Measurements from ENCODE around the gene ST6GALNAC1.
A peak's percentile ranks its signal among the peaks of the same experiment; 100 is the strongest.

ST6GALNAC1 gene

GRCh38 chr17:76683921-76684745, 40.6 kb upstream of the ST6GALNAC1 start:
- Histone ChIP-seq H3K79me2 (ENCODE audit: insufficient read depth, low read length) (no peaks in the 10 kb centered on the region), H3K27ac (ENCODE audit: low read depth, low read length, poor library complexity, severe bottlenecking) (no peak overlapping the region), H3K27me3 (ENCODE audit: insufficient read depth, low read length) (peaks cover 16% of the 10 kb centered on the region; the same call in 1 of the 2 replicates), H2AFZ (ENCODE audit: low read length) (no peak overlapping the region), H3K4me1 (ENCODE audit: insufficient read depth, low read length, severe bottlenecking) (no peaks in the 10 kb centered on the region), H3K9ac (ENCODE audit: low read length) (no peak overlapping the region), H3F3A (ENCODE audit: insufficient read depth, low read length) (no peaks in the 10 kb centered on the region), H3K36me3 (ENCODE audit: insufficient read depth, low read length) (no peaks in the 10 kb centered on the region), H4K20me1 (ENCODE audit: insufficient read depth, low read length) (no peaks in the 10 kb centered on the region), H3K4me2 (ENCODE audit: low read length) (no peak overlapping the region), H3K4me3 (ENCODE audit: low read depth, low read length, poor library complexity, severe bottlenecking) (no peak overlapping the region), H3K9me2 (ENCODE audit: low read depth, low read length) (no peaks in the 10 kb centered on the region), H3K9me3 (ENCODE audit: low read length) (no peaks in the 10 kb centered on the region)
- no peak for TF ChIP-seq CTCF (IDR thresholded peaks at IDR 0.05; ENCODE audit: low read length)
- TF ChIP-seq EZH2 (IDR thresholded peaks at IDR 0.05; ENCODE audit: borderline replicate concordance, low read length), result no peak

- no peaks in the 10 kb centered on the region for H3K9me2 ChIP-seq (ENCODE audit: low read depth, low read length)
- H3K79me2 ChIP-seq (ENCODE audit: insufficient read depth, low read length), result no peaks in the 10 kb centered on the region
- no peaks in the 10 kb centered on the region for H3K9me3 ChIP-seq (ENCODE audit: low read length)
- H3K9ac ChIP-seq (ENCODE audit: low read length), result no peak overlapping the region
- H3K4me3 ChIP-seq (ENCODE audit: low read depth, low read length, poor library complexity, severe bottlenecking), result no peak overlapping the region
- no peaks in the 10 kb centered on the region for H3F3A ChIP-seq (ENCODE audit: insufficient read depth, low read length)
- no peaks in the 10 kb centered on the region for H3K36me3 ChIP-seq (ENCODE audit: insufficient read depth, low read length)
- peaks cover 16% of the 10 kb centered on the region; the same call in 1 of the 2 replicates for H3K27me3 ChIP-seq (ENCODE audit: insufficient read depth, low read length)
- peaks cover 7% of the 10 kb centered on the region for H3K4me1 ChIP-seq (ENCODE audit: insufficient read depth, low read length, severe bottlenecking)
- H2AFZ ChIP-seq (ENCODE audit: low read length), result no peak overlapping the region
- H4K20me1 ChIP-seq (ENCODE audit: insufficient read depth, low read length), result no peaks in the 10 kb centered on the region
- no peak overlapping the region for H3K27ac ChIP-seq (ENCODE audit: low read depth, low read length, poor library complexity, severe bottlenecking)
- no peak overlapping the region for H3K4me2 ChIP-seq (ENCODE audit: low read length)
- TF ChIP-seq EZH2 (IDR thresholded peaks at IDR 0.05; ENCODE audit: borderline replicate concordance, low read length) (no peak), CTCF (IDR thresholded peaks at IDR 0.05; ENCODE audit: low read length) (peak; percentile 63)
These were observed 39.6 kb upstream of the ST6GALNAC1 start for GRCh38 chr17:76683011-76683755.

GRCh38 chr17:76682296-76682695, 38.7 kb upstream of the ST6GALNAC1 start:
- Histone ChIP-seq H3K9ac (ENCODE audit: low read length) (no peak overlapping the region), H2AFZ (ENCODE audit: low read length) (no peak overlapping the region), H3K27me3 (ENCODE audit: insufficient read depth, low read length) (peaks cover 16% of the 10 kb centered on the region; the same call in 1 of the 2 replicates), H3K79me2 (ENCODE audit: insufficient read depth, low read length) (no peaks in the 10 kb centered on the region), H3K27ac (ENCODE audit: low read depth, low read length, poor library complexity, severe bottlenecking) (no peak overlapping the region), H3K4me1 (ENCODE audit: insufficient read depth, low read length, severe bottlenecking) (peaks cover 12% of the 10 kb centered on the region), H3K9me3 (ENCODE audit: low read length) (no peaks in the 10 kb centered on the region), H3K9me2 (ENCODE audit: low read depth, low read length) (no peaks in the 10 kb centered on the region), H3K4me2 (ENCODE audit: low read length) (no peak overlapping the region), H3F3A (ENCODE audit: insufficient read depth, low read length) (no peaks in the 10 kb centered on the region), H4K20me1 (ENCODE audit: insufficient read depth, low read length) (no peaks in the 10 kb centered on the region), H3K4me3 (ENCODE audit: low read depth, low read length, poor library complexity, severe bottlenecking) (no peak overlapping the region), H3K36me3 (ENCODE audit: insufficient read depth, low read length) (no peaks in the 10 kb centered on the region)
- no peak for TF ChIP-seq CTCF (IDR thresholded peaks at IDR 0.05; ENCODE audit: low read length)
- TF ChIP-seq EZH2 (IDR thresholded peaks at IDR 0.05; ENCODE audit: borderline replicate concordance, low read length), result no peak

Data from OCI-LY1 (cell line).